Measurements from ENCODE around the gene PDGFRB. TPM values are rescaled to one million over a fixed set of nuclear protein-coding genes. Genes with fewer than 3 reads are reported as not detected.

Gene PDGFRB
- total RNA-seq, 1 donor from 2014 or later: 173 TPM

DNA sequence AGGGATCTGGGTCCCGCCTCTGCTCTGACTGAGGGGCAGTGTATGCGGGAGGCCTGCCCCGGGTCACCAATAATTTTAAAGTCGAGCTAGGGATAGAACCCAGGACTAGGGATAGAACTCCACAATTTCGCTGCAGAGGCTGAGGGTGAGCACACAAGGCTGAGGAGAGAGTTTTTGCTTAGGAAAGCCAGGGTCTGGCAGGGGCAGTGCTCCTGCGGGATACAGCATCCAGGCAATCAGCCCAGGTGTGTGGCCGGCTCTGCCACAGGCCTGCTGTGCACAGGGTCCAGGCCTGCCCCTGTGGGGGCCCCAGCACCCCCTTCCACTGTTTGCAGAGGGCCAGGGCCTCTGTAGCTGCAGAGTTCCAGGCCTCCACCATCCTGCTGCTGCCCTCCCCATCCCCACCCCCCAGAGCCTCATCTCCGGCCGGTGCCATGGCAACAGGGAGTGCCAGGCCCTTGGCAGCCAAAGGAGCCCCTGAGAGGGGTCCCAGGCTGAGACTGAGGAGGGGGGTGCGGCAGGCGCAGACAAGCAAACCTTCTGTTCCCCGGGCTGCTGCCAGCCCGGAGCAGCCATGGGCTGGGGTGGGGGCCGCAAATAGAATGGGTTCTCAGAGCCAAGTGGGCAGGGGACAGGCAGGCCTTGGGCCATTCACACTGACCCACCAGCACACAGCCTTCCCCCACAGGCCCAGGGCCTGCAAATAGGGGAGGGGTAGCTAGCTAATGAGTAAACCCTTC lies 8.6 kb downstream of the PDGFRB start:
- TF ChIP-seq, protein P1, sequence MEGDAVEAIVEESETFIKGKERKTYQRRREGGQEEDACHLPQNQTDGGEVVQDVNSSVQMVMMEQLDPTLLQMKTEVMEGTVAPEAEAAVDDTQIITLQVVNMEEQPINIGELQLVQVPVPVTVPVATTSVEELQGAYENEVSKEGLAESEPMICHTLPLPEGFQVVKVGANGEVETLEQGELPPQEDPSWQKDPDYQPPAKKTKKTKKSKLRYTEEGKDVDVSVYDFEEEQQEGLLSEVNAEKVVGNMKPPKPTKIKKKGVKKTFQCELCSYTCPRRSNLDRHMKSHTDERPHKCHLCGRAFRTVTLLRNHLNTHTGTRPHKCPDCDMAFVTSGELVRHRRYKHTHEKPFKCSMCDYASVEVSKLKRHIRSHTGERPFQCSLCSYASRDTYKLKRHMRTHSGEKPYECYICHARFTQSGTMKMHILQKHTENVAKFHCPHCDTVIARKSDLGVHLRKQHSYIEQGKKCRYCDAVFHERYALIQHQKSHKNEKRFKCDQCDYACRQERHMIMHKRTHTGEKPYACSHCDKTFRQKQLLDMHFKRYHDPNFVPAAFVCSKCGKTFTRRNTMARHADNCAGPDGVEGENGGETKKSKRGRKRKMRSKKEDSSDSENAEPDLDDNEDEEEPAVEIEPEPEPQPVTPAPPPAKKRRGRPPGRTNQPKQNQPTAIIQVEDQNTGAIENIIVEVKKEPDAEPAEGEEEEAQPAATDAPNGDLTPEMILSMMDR (IDR thresholded peaks at IDR 0.05): no peak
- TF ChIP-seq POLR2AphosphoS5 (IDR thresholded peaks at IDR 0.05; ENCODE audit: insufficient read depth in 1 of 2, low read depth in 1 of 2): peak in 1 of 2 donors; percentile 33
- TF ChIP-seq POLR2A (IDR thresholded peaks at IDR 0.05): no peak
- intact Hi-C loops (cut with DNase I): no loop called here
- peaks cover 82% of the 10 kb centered on the region for H3K4me1 ChIP-seq
- H3K9me3 ChIP-seq: no peaks in the 10 kb centered on the region
- DNase-seq (ENCODE audit: extremely low spot score in 2 of 2): no peak
- H3K27me3 ChIP-seq: no peaks in the 10 kb centered on the region
- no peaks in the 10 kb centered on the region for H3K36me3 ChIP-seq
- peak overlapping the region; percentile 83 for H3K27ac ChIP-seq
- H3K4me3 ChIP-seq: peak overlapping the region; percentile 23 to 32

GRCh38 chr5:150146235-150146634 lies 9.4 kb downstream of the PDGFRB start:
- peaks cover 86% of the 10 kb centered on the region for H3K4me1 ChIP-seq

GRCh38 chr5:150144879-150145278 lies 10.8 kb downstream of the PDGFRB start:
- no peak for DNase-seq (ENCODE audit: extremely low spot score in 2 of 2)
- peak overlapping the region; percentile 83 for H3K27ac ChIP-seq
- no peaks in the 10 kb centered on the region for H3K9me3 ChIP-seq
- H3K27me3 ChIP-seq: no peaks in the 10 kb centered on the region
- TF ChIP-seq, protein P1 (IDR thresholded peaks at IDR 0.05): no peak
- TF ChIP-seq POLR2AphosphoS5 (IDR thresholded peaks at IDR 0.05; ENCODE audit: insufficient read depth in 1 of 2, low read depth in 1 of 2) (no peak), POLR2A (IDR thresholded peaks at IDR 0.05) (no peak)
- peak overlapping the region; percentile 18 to 38 for H3K4me3 ChIP-seq
- no peaks in the 10 kb centered on the region for H3K36me3 ChIP-seq
- peaks cover 88% of the 10 kb centered on the region for H3K4me1 ChIP-seq
- intact Hi-C loops (cut with DNase I): no loop called here

More at GRCh38 chr5:150146235-150146634, 9.4 kb downstream of the PDGFRB start:
- peak overlapping the region; percentile 83 for H3K27ac ChIP-seq
- no peaks in the 10 kb centered on the region for H3K36me3 ChIP-seq
- H3K4me3 ChIP-seq: peak overlapping the region in 1 of 2 donors; percentile 23
- intact Hi-C loops (cut with DNase I): no loop called here
- no peak for DNase-seq (ENCODE audit: extremely low spot score in 2 of 2)
- TF ChIP-seq POLR2AphosphoS5 (IDR thresholded peaks at IDR 0.05; ENCODE audit: insufficient read depth in 1 of 2, low read depth in 1 of 2): no peak
- H3K9me3 ChIP-seq: no peaks in the 10 kb centered on the region
- H3K27me3 ChIP-seq: no peaks in the 10 kb centered on the region

- peak overlapping the region; percentile 18 to 38 for H3K4me3 ChIP-seq
- no peaks in the 10 kb centered on the region for H3K9me3 ChIP-seq
- peak overlapping the region; percentile 83 for H3K27ac ChIP-seq
- TF ChIP-seq POLR2AphosphoS5 (IDR thresholded peaks at IDR 0.05; ENCODE audit: insufficient read depth in 1 of 2, low read depth in 1 of 2): peak; percentile 61 to 86
- TF ChIP-seq, protein P1 (IDR thresholded peaks at IDR 0.05): no peak
- no peak for DNase-seq (ENCODE audit: extremely low spot score in 2 of 2)
- intact Hi-C loops (cut with DNase I): no loop called here
- H3K36me3 ChIP-seq: no peaks in the 10 kb centered on the region
- H3K27me3 ChIP-seq: no peaks in the 10 kb centered on the region
- peaks cover 88% of the 10 kb centered on the region for H3K4me1 ChIP-seq
Observed at GRCh38 chr5:150144246-150144801, 11.3 kb downstream of the PDGFRB start.

- Histone ChIP-seq H3K4me3 (peak overlapping the region; percentile 18 to 38), H3K36me3 (no peaks in the 10 kb centered on the region), H3K4me1 (peaks cover 86% of the 10 kb centered on the region), H3K27ac (peak overlapping the region; percentile 83), H3K27me3 (no peaks in the 10 kb centered on the region), H3K9me3 (no peaks in the 10 kb centered on the region)
- peak in 1 of 2 donors; percentile 96 for DNase-seq (ENCODE audit: extremely low spot score in 2 of 2)
- peak in 1 of 2 donors; percentile 87 for TF ChIP-seq POLR2AphosphoS5 (IDR thresholded peaks at IDR 0.05; ENCODE audit: insufficient read depth in 1 of 2, low read depth in 1 of 2)
- no peak for TF ChIP-seq POLR2A (IDR thresholded peaks at IDR 0.05)
- TF ChIP-seq, protein P1 (IDR thresholded peaks at IDR 0.05): no peak
- intact Hi-C loops (cut with DNase I): no loop called here
Observed at GRCh38 chr5:150143350-150144245, 12.0 kb downstream of the PDGFRB start.

All from vagina (tissue), 2 donors.